ENCODE results near the gene MAPT. TPM values are rescaled to one million over a fixed set of nuclear protein-coding genes. Genes with fewer than 3 reads are reported as not detected.

Gene MAPT
- total RNA-seq, 1 experiment from 2014 or later: 3.1 TPM

GRCh38 chr17:46024590-46024989, 130.2 kb downstream of the MAPT start:
- no peak overlapping the region for H3K4me3 ChIP-seq (ENCODE audit: insufficient read depth, low read depth, low read length)
- no peaks in the 10 kb centered on the region for H3K27me3 ChIP-seq (ENCODE audit: control insufficient read depth, insufficient read depth, low read length)
- no peak for DNase-seq
- H3K36me3 ChIP-seq (replicated peaks; ENCODE audit: control insufficient read depth, insufficient read depth, low read length): peaks cover 6% of the 10 kb centered on the region

GRCh38 chr17:46025060-46025459, 130.7 kb downstream of the MAPT start:
- Histone ChIP-seq H3K4me3 (ENCODE audit: insufficient read depth, low read depth, low read length) (no peak overlapping the region), H3K27me3 (ENCODE audit: control insufficient read depth, insufficient read depth, low read length) (no peaks in the 10 kb centered on the region)

GRCh38 chr17:46025510-46026165, 131.3 kb downstream of the MAPT start:
- H3K27me3 ChIP-seq (ENCODE audit: control insufficient read depth, insufficient read depth, low read length): no peaks in the 10 kb centered on the region
- no peak for DNase-seq
- no peak overlapping the region for H3K4me3 ChIP-seq (ENCODE audit: insufficient read depth, low read depth, low read length)
- peaks cover 9% of the 10 kb centered on the region for H3K36me3 ChIP-seq (replicated peaks; ENCODE audit: control insufficient read depth, insufficient read depth, low read length)

More at GRCh38 chr17:46025060-46025459, 130.7 kb downstream of the MAPT start:
- H3K36me3 ChIP-seq (replicated peaks; ENCODE audit: control insufficient read depth, insufficient read depth, low read length): peaks cover 6% of the 10 kb centered on the region
- no peak for DNase-seq

DNA sequence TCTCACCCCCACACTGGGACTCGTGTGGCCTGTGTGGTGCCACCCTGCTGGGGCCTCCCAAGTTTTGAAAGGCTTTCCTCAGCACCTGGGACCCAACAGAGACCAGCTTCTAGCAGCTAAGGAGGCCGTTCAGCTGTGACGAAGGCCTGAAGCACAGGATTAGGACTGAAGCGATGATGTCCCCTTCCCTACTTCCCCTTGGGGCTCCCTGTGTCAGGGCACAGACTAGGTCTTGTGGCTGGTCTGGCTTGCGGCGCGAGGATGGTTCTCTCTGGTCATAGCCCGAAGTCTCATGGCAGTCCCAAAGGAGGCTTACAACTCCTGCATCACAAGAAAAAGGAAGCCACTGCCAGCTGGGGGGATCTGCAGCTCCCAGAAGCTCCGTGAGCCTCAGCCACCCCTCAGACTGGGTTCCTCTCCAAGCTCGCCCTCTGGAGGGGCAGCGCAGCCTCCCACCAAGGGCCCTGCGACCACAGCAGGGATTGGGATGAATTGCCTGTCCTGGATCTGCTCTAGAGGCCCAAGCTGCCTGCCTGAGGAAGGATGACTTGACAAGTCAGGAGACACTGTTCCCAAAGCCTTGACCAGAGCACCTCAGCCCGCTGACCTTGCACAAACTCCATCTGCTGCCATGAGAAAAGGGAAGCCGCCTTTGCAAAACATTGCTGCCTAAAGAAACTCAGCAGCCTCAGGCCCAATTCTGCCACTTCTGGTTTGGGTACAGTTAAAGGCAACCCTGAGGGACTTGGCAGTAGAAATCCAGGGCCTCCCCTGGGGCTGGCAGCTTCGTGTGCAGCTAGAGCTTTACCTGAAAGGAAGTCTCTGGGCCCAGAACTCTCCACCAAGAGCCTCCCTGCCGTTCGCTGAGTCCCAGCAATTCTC, 132.1 kb downstream of the MAPT start:
- DNase-seq: peak; percentile 70
- H3K27me3 ChIP-seq (ENCODE audit: control insufficient read depth, insufficient read depth, low read length): no peaks in the 10 kb centered on the region
- H3K4me3 ChIP-seq (ENCODE audit: insufficient read depth, low read depth, low read length): no peak overlapping the region
- peaks cover 14% of the 10 kb centered on the region for H3K36me3 ChIP-seq (replicated peaks; ENCODE audit: control insufficient read depth, insufficient read depth, low read length)

DNA sequence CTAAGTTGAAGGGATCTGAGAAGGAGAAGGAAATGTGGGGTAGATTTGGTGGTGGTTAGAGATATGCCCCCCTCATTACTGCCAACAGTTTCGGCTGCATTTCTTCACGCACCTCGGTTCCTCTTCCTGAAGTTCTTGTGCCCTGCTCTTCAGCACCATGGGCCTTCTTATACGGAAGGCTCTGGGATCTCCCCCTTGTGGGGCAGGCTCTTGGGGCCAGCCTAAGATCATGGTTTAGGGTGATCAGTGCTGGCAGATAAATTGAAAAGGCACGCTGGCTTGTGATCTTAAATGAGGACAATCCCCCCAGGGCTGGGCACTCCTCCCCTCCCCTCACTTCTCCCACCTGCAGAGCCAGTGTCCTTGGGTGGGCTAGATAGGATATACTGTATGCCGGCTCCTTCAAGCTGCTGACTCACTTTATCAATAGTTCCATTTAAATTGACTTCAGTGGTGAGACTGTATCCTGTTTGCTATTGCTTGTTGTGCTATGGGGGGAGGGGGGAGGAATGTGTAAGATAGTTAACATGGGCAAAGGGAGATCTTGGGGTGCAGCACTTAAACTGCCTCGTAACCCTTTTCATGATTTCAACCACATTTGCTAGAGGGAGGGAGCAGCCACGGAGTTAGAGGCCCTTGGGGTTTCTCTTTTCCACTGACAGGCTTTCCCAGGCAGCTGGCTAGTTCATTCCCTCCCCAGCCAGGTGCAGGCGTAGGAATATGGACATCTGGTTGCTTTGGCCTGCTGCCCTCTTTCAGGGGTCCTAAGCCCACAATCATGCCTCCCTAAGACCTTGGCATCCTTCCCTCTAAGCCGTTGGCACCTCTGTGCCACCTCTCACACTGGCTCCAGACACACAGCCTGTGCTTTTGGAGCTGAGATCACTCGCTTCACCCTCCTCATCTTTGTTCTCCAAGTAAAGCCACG, 133.0 kb downstream of the MAPT start:
- peaks cover 18% of the 10 kb centered on the region for H3K36me3 ChIP-seq (replicated peaks; ENCODE audit: control insufficient read depth, insufficient read depth, low read length)
- DNase-seq: no peak

DNA sequence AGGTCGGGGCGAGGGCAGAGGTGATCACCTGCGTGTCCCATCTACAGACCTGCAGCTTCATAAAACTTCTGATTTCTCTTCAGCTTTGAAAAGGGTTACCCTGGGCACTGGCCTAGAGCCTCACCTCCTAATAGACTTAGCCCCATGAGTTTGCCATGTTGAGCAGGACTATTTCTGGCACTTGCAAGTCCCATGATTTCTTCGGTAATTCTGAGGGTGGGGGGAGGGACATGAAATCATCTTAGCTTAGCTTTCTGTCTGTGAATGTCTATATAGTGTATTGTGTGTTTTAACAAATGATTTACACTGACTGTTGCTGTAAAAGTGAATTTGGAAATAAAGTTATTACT, 133.6 kb downstream of the MAPT start:
- Histone ChIP-seq H3K27me3 (ENCODE audit: control insufficient read depth, insufficient read depth, low read length) (no peaks in the 10 kb centered on the region), H3K4me3 (ENCODE audit: insufficient read depth, low read depth, low read length) (no peak overlapping the region), H3K36me3 (replicated peaks; ENCODE audit: control insufficient read depth, insufficient read depth, low read length) (peaks cover 23% of the 10 kb centered on the region)
- no peak for DNase-seq

More for the DNA sequence above, 133.0 kb downstream of the MAPT start:
- Histone ChIP-seq H3K4me3 (ENCODE audit: insufficient read depth, low read depth, low read length) (no peak overlapping the region), H3K27me3 (ENCODE audit: control insufficient read depth, insufficient read depth, low read length) (no peaks in the 10 kb centered on the region)

- peaks cover 28% of the 10 kb centered on the region for H3K36me3 ChIP-seq (replicated peaks; ENCODE audit: control insufficient read depth, insufficient read depth, low read length)
- DNase-seq: no peak
- H3K27me3 ChIP-seq (ENCODE audit: control insufficient read depth, insufficient read depth, low read length): no peaks in the 10 kb centered on the region
- no peak overlapping the region for H3K4me3 ChIP-seq (ENCODE audit: insufficient read depth, low read depth, low read length)
Measured at GRCh38 chr17:46028374-46028773, 134.0 kb downstream of the MAPT start.

DNA sequence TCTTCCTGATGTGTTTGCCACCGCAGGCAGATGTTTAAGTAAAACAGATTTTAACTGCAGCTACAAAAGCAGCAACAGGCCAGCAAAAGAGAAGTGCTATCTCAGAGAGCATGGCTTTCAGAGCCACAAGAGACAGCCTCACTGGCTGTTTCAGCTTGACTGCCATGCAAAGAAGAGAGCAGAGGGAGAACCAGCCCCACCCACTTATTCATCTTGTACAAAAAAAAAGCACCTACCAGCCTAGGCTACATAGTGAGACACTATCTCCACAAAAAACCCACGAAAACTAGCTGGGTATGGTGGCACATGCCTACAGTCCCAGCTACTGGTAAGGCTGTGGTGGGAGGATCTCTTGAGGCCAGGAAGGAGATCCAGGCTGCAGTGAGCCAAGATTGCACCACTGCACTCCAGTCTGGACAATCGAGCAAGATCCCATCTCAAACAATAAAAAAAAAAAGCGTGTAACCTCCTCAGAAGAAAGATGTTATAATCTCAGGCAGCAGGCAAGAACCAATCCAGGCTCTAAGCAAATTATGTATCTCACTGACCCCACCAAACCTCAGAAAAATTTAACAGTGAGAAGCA, 134.7 kb downstream of the MAPT start:
- no peak overlapping the region for H3K4me3 ChIP-seq (ENCODE audit: insufficient read depth, low read depth, low read length)
- H3K36me3 ChIP-seq (replicated peaks; ENCODE audit: control insufficient read depth, insufficient read depth, low read length): peaks cover 34% of the 10 kb centered on the region
- DNase-seq: no peak
- no peaks in the 10 kb centered on the region for H3K27me3 ChIP-seq (ENCODE audit: control insufficient read depth, insufficient read depth, low read length)

GRCh38 chr17:46029627-46030026, 135.3 kb downstream of the MAPT start:
- Histone ChIP-seq H3K27me3 (ENCODE audit: control insufficient read depth, insufficient read depth, low read length) (no peaks in the 10 kb centered on the region), H3K36me3 (replicated peaks; ENCODE audit: control insufficient read depth, insufficient read depth, low read length) (peaks cover 39% of the 10 kb centered on the region)

GRCh38 chr17:46030752-46031151, 136.4 kb downstream of the MAPT start:
- Histone ChIP-seq H3K36me3 (replicated peaks; ENCODE audit: control insufficient read depth, insufficient read depth, low read length) (peaks cover 48% of the 10 kb centered on the region), H3K27me3 (ENCODE audit: control insufficient read depth, insufficient read depth, low read length) (no peaks in the 10 kb centered on the region), H3K4me3 (ENCODE audit: insufficient read depth, low read depth, low read length) (no peak overlapping the region)
- no peak for DNase-seq

More at GRCh38 chr17:46029627-46030026, 135.3 kb downstream of the MAPT start:
- DNase-seq: no peak
- no peak overlapping the region for H3K4me3 ChIP-seq (ENCODE audit: insufficient read depth, low read depth, low read length)

DNA sequence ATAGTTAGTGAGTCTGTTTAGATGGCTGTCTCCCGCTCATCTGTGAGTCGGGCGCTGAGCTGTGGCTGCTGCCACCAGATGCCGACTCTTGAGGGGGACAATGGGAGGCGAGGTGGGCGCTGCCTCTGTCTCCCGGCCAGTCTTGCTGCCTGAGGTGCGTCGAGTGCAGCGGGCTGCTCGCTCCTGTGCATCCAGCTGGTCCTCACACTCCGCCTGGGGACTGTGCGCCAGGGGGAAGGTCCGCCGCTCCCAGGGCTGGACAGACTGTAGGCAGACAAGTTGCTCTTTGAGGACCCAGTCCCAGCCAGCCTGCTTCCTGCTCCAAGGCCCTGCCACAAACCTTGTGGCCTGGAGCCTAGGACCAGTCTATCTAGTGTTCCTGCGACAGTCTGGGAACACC, 137.1 kb downstream of the MAPT start:
- DNase-seq: no peak
- Histone ChIP-seq H3K4me3 (ENCODE audit: insufficient read depth, low read depth, low read length) (no peak overlapping the region), H3K36me3 (replicated peaks; ENCODE audit: control insufficient read depth, insufficient read depth, low read length) (peaks cover 46% of the 10 kb centered on the region), H3K27me3 (ENCODE audit: control insufficient read depth, insufficient read depth, low read length) (no peaks in the 10 kb centered on the region)

DNA sequence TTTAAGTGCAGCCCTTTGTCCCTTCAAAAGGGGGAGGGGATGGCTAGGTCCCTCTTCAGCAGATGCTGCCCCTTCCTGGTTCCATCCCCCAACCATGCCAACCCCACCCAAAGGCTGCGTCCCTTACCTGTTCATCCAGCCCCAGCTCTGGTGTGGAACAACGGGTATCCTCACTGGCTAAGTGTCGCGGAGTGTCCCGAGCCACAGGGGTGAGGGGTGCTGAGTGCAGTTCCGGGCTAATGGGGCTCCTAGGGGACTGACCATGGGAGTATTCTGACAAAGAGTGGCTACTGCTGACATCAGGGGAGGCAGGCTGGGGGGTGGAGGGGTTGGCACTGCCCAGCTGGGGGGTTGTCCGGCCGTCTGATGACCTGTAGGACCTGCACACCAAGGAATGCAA, 137.6 kb downstream of the MAPT start:
- no peak for DNase-seq
- Histone ChIP-seq H3K36me3 (replicated peaks; ENCODE audit: control insufficient read depth, insufficient read depth, low read length) (peaks cover 49% of the 10 kb centered on the region), H3K27me3 (ENCODE audit: control insufficient read depth, insufficient read depth, low read length) (no peaks in the 10 kb centered on the region), H3K4me3 (ENCODE audit: insufficient read depth, low read depth, low read length) (no peak overlapping the region)

GRCh38 chr17:46032909-46033308, 138.6 kb downstream of the MAPT start:
- peaks cover 56% of the 10 kb centered on the region for H3K36me3 ChIP-seq (replicated peaks; ENCODE audit: control insufficient read depth, insufficient read depth, low read length)
- no peak for DNase-seq
- H3K4me3 ChIP-seq (ENCODE audit: insufficient read depth, low read depth, low read length): no peak overlapping the region
- H3K27me3 ChIP-seq (ENCODE audit: control insufficient read depth, insufficient read depth, low read length): no peaks in the 10 kb centered on the region

GRCh38 chr17:46033392-46033791, 139.0 kb downstream of the MAPT start:
- Histone ChIP-seq H3K27me3 (ENCODE audit: control insufficient read depth, insufficient read depth, low read length) (no peaks in the 10 kb centered on the region), H3K36me3 (replicated peaks; ENCODE audit: control insufficient read depth, insufficient read depth, low read length) (peaks cover 60% of the 10 kb centered on the region), H3K4me3 (ENCODE audit: insufficient read depth, low read depth, low read length) (no peak overlapping the region)

More at GRCh38 chr17:46033392-46033791, 139.0 kb downstream of the MAPT start:
- no peak for DNase-seq

All from H7 (cell line).